Measurements from ENCODE around the gene TPP2.

Gene TPP2

GRCh38 chr13:102697264-102697663 lies 100.5 kb downstream of the TPP2 start:
- DNase-seq = no peak

- no peak for DNase-seq
Observed at GRCh38 chr13:102697929-102698648, 101.3 kb downstream of the TPP2 start.

GRCh38 chr13:102698649-102698980 lies 101.8 kb downstream of the TPP2 start:
- DNase-seq = no peak

GRCh38 chr13:102699504-102699903 lies 102.7 kb downstream of the TPP2 start:
- no peak for DNase-seq

GRCh38 chr13:102700088-102701031 lies 103.6 kb downstream of the TPP2 start:
- DNase-seq = no peak

DNA sequence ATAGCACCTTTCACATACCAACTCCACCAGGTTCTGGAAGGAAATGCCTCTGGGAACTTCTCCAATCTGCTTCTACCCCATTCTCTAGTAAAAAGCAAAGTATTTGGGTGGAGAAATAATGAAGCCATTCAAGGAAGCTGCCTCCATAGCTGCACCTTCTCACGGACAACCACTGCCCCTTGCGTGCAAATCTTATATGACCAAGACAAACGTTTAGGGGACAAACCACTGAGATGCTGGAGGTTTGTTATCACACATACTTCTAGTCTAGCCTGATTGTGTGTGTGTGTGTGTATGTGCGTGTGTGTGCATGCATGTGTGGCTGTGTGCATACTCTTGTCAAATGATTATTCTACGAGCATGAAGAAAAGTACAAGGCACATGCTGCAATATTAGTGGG lies 104.5 kb downstream of the TPP2 start:
- DNase-seq = no peak

DNA sequence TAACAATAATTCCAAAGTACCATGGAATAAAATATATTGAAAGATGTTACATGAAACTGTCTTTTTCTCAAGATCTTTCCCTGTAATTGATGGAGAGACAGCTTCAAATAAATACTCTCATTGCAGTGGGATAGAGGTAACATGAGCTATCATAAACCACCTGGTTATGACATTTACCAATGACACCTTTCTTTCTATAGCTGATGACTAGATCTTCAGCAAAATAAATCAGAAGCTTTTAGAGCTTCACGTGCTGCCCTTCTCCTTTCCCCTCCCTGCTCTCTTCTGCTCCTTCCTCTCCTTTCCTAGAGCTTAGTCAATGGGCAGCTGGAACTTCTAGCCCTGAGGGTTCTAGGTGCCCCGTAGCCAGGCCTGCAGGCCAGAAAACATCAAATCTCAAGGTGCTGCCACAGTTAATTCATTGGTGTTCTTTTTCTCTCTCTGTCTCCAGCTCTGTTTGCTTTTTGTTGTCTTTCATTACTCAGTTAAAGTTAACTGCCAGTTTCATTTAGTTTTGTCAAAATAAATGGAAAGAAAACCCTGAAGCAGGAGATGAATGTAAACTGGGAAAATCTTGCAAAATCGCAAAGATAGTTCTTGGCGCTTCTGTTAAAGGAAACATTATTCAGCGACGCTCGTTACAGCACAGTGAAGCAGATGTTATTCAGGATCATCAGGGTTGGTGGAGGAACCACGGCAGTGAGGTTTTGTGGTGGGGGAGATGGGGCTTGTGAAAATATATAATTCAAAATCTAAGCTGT lies 106.4 kb downstream of the TPP2 start:
- no peak for DNase-seq

- no peak for DNase-seq
Observed at GRCh38 chr13:102703726-102704035, 106.9 kb downstream of the TPP2 start.

GRCh38 chr13:102704238-102705058 lies 107.7 kb downstream of the TPP2 start:
- no peak for DNase-seq

- DNase-seq = no peak
Observed at GRCh38 chr13:102707467-102707866, 110.7 kb downstream of the TPP2 start.

DNA sequence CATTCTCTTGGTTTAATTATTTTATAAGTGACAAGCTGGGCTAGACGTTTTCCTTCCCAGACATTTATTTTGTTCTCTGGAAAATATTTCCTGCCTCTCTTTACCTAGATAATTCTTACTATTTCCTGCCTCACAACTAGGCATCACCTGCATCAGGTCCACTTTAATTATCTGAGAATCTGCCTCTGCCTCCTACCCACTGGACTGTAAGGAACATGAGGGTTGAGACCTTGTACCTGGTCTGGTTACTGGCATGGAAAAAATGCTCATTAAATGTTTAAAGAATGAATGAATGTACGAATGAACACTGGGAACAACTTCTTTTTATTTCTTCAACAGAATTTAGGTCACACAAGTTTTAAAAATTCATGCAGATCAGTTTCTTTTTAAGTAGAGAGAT lies 111.4 kb downstream of the TPP2 start:
- DNase-seq = no peak

DNA sequence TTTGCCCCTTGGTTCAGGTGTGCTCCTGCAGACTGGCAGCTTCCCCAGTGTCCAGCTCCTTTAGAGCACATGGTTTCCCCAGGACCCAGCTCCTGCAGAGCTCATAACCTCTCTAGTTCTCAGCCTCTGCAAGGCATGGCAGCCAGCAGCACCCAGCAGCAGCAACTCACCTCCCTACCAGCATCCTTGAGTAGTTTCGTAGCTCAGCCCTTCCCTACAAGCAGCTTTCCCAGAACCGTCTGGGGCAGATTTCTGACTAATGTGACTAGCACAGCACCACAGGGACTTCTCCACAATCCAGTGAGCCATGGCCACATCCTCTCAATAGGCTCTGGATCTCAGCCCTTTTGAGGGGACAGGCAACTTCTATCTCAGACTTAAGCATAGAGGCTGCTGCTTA lies 112.2 kb downstream of the TPP2 start:
- DNase-seq = no peak

DNA sequence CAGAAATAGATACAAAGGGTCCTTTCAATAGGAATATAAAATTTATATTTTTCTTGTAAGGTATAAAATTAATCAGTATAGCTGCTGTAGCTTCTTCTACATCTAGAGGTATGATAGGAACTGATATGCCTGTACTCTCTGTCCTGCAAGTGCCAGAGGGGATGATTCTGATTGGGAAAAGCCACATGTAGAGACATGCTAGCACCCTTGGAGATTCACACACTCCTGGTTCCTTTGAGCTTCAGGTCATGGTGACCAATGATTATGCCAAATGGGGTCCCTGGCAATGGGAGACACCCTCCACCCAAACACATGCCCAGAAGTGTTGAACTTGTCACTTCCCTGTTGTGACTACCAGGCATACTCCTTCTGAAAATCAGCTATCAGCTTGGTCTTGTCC lies 112.8 kb downstream of the TPP2 start:
- DNase-seq = no peak

DNA sequence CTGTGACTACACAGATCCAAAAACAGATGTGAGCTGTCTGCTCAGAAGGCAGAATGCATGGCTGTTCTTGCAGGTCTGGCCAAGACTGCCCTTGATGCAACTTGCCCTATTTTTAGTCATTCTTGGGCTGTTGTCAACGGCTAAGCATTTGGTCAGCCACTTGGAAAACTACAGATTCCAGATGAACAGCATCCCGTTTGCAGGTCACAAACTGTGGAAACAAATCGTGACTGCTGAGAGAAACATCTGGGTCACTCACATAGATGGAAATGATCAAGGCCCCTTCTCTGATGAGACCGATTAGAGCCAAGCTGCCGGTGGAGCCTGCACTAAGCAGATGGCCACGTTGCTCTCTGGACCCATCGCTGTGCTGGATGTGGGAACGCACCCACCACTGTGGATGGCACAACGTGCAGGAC lies 113.5 kb downstream of the TPP2 start:
- no peak for DNase-seq

DNA sequence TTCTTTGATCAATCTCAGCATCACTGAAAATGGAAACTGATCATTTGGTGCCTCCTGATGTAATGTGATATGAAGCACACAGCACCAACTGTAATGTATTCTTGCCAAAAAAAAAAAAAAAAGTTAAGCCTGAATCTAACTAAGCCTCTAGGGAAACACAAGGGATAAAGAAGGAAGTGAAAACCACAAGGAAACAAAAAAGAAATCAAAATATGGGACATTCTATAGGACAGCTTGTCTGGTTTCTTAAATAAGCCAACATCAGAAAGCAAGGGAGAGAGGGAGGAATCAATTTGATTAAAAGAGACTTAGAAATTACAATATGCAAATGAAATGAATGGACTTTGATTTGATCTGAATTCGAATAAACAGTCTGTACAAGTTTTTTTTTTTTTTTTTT lies 118.7 kb downstream of the TPP2 start:
- DNase-seq = no peak

DNA sequence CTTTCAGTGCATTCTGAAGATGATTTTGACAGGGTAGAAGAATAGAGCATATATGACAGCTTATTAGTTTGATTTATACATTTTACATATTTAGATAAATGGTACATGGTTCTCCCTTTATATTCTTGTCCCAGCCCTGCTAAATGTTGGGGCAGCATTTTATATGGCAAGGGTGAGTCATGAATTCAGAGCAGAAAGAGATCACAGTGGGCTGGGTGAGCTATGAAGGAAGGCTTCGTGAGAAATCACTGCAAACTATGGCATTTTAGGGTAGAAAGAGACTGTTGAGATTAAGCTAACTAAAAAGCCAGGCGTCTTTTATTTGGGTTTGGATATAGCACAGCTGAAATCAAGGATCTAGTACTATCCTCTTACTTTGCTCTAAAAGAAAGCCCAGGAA lies 122.0 kb downstream of the TPP2 start:
- DNase-seq = no peak

DNA sequence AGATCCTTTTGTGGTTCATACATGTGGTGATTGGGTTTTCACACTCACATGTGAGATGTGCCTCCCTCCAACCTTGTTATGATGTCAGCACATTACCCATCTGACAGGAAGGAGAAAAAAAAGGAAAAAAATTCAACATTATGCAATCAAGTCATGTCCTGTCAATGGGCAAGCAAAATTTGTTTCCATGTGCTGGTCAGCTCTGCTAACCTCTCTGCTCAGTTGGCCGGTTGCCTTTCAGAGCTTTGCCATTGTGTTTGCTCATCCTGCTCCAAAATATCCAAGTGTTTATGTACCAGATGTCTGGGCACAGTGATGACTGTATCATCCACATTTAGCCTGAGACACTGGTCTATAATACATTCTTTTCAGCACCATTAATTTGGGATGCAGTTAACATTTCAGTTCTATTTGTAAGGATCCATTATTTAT lies 125.0 kb downstream of the TPP2 start:
- DNase-seq = no peak

DNA sequence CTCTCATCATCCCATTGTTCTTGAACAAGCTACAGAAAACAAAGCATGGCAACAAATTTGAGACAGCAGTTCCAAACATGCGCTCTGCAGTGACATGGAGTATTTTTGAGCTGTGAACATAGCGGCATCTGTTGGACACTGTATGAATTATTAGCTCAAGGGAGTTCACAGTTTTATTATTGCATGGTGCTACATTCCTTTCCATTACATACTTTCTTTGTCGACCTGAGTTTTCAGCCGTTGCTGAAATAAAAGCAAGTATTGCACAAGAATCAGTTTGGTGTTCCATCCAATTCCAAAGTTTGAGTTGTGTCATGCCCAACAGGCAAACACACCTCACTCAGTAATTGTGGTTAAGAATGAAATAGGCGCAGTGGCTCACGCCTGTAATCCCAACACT lies 128.1 kb downstream of the TPP2 start:
- peak; percentile 19 for DNase-seq

DNA sequence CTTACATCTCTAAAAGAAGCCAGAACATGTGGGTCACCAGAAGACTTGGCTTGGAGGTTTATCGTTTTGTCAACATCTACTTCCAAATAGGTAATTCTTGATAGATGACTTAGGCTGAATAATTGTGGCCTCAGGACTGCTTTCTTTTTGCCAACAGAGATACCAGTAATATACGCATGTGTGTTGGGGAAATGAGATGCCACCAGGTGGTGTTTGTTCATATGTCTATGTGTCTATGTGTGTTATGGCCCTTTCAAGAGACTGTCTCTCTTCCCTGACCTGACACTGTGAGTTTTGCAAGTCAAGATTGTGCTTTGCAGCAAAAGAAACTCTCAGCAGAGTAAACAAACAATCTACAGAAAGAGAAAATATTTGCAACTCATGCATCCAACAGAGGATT lies 129.6 kb downstream of the TPP2 start:
- no peak for DNase-seq

Data from NCI-H2107 (cell line).